GM21447 (cell line): Measurements from ENCODE around the gene NEK5.

Experiments
- ATAC-seq: cut with Tn5 transposase; IDR thresholded peaks from one replicate; pipeline ENCODE4 v1.9.1; 2021; ENCODE audit not compliant: unreplicated experiment

Gene NEK5

DNA sequence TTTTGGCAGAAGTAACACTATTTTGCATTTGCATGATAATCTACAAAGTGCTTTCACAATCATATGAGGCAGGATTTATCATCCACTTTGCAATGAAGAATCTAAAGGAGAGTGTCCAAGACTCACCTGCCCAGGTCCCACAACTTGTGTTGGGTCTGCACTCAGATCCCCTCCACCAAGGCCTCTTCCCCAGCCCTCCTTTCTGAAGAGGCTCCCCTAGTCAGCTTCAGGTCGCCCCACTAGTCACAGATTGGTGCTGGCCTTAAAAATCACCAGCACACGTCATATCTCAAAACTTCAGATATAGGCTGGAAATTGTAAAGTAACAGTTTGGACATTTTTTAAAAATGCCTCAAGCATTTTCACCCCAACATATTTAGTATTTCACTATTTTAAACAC, 135.2 kb downstream of the NEK5 start:
- ATAC-seq, result no peak

DNA sequence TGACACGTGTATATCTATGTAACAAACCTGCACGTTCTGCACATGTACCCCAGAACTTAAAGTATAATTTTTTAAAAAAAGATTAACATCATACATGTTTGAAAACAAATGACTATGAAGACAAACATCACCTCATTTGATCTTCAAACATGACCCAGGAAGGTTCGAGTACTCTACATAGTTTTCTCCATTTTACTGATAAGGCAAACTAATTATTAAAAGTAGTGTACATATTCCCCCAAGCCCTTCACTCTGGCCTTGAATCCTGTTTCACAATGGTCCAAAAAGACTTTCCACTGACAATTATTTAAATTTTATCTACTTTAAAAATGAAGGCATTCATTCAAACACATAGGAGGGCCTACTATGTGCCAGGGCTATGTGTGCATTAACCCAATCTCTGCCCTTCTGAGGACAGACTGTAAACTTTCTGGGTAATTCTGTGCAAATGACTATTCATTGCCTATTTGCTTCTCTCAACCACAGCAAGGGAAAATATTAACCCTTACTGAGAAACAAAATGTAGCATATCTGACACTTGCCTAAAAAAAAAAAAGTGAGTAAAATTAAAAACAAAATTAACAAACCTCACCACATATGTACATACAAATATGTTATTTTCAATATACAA, 139.8 kb downstream of the NEK5 start:
- ATAC-seq, result no peak
